VCaP (cell line): ENCODE measurements around the gene PALD1.

ENCODE experiments used
- H3K27ac ChIP-seq: fragments of 450-650 bp; 2 replicates; pipeline ENCODE4 v1.5.1; 2017
- TF ChIP-seq, protein P1 (sequence below): fragments of 450-650 bp; conservative IDR thresholded peaks from 2 replicates; pipeline ENCODE4 v1.5.1; 2017; ENCODE audit warnings: mild to moderate bottlenecking, moderate library complexity

PALD1 gene

DNA sequence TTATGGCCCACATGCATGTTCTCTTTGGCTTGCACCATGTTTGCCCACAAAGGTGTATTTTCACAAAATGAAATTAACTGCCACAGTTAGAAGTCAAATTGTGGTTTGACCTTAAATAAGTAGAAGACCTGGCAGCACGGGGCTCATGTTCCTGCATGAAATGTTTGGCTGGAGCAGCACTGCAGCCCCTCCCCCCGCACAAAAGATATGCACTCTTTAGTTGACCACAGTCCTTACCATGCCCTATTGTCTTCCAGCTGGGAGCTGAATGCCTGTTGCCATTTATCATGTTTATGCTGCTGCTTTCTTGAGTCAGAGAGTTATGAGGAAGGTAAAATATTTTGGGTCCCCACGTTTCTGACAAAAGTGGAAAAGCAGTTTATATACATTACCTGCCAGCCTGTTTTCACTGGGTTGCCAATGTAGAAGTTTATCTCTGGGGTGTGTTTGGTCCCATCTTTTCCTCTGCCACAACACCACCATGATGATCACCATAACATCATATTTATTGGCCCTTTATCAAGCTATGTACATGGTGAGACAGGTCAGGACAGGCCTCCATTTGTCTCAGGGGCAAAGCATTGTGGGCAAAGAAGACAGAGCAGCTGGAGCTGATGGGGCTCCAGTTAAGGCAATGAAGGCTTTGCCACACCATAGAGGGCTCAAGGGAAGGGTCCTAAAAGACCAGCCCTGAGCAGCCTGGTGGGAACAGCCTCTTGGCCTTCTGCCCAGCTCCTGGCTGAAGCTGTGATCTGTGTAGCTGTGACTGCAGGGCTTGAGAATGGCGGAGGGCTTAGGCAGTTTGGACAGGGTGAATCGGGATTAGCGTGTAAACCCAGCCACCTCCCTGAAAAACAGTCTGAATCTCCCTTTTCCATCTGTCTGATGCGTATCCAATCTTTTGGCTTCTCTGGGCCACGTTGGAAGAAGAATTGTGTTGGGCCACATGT, 118.6 kb downstream of the PALD1 start:
- no peak overlapping the region for H3K27ac ChIP-seq
- TF ChIP-seq, protein P1, sequence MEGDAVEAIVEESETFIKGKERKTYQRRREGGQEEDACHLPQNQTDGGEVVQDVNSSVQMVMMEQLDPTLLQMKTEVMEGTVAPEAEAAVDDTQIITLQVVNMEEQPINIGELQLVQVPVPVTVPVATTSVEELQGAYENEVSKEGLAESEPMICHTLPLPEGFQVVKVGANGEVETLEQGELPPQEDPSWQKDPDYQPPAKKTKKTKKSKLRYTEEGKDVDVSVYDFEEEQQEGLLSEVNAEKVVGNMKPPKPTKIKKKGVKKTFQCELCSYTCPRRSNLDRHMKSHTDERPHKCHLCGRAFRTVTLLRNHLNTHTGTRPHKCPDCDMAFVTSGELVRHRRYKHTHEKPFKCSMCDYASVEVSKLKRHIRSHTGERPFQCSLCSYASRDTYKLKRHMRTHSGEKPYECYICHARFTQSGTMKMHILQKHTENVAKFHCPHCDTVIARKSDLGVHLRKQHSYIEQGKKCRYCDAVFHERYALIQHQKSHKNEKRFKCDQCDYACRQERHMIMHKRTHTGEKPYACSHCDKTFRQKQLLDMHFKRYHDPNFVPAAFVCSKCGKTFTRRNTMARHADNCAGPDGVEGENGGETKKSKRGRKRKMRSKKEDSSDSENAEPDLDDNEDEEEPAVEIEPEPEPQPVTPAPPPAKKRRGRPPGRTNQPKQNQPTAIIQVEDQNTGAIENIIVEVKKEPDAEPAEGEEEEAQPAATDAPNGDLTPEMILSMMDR = no peak

DNA sequence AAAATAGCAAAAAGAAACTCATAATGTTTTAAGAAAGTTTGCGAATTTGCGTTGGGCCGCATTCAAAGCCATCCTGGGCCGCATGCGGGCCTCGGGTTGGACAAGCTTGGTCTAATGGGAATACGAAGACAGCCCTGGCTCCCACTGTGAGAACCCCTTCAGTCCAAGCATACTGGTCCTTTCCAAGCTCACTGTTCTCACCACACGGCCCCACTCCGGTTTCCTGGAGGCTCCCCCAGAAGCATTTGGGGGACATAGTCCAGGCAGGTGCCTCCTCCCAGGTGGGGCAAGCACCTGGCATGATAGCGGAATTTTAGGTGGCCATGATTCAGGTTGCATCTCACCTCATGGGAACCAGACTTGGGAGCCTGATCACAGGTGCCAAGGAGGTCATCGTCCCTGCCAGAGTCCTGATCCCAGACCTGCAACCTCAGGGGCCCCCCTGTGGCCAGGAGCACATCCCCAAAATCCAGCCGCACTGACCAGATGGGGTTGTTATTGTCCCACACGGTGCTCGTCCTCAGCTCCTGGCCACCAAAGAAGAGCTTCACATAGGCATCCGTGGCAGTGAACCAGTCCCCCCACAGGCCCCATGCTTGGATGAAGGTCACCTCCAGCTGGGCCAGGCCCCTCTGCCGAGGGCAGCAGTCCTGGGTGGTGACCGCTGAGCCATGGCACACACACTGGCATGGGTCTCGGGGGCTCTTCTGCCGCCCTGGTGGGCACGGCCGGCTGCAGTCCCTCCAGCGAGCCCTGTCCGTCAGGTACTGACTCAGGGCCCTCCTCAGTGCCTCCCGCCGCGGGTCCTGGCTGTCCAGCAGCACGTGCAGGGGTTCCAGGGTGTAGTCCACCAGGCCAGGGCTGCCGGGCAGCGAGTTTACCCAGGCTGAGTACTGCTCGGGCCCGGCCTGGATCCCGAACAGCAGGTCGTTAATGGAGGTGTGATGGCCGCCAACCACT, 119.6 kb downstream of the PALD1 start:
- H3K27ac ChIP-seq = no peak overlapping the region
- TF ChIP-seq, protein P1 = no peak

DNA sequence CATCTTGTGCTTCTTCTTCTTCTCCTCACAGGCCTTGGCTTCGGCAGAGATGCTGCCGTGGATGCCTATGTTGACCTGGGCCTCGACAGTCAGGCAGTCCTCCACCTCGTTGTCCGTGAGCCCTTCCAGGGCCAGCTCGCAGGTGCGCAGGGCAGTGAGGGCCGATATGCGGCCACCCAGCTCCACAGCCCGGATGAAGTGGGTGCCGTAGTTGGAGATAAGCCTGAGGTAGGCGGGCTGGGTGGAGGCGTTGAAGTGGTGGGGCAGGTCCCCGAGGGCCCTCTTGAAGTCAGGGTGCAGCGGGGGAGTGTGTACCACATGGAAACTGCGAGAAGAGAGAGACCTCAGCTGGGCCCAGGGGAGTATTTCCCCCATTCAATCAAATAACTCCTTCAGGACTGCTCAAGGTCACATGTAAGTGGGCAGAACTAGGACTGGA, 120.3 kb downstream of the PALD1 start:
- TF ChIP-seq, protein P1 = no peak
- H3K27ac ChIP-seq = no peak overlapping the region

DNA sequence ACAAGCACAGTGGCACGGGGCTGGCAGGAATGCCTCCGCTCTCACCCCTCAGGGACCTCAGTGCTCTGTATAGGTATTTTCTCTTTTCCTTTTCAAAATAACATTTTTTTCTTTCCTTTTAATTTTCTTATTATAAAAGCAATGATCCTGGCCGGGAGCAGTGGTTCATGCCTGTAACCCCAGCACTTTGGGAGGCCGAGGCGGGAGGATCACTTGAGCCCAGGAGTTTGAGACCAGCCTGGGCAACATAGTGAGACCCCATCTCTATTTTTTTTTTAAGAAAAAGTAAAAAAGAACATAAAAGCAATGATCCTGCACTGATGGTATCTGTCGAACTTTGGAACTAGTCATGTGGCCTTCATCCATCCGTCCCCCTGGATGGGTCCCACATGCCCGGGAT, 120.8 kb downstream of the PALD1 start:
- TF ChIP-seq, protein P1 = no peak
- H3K27ac ChIP-seq = no peak overlapping the region

DNA sequence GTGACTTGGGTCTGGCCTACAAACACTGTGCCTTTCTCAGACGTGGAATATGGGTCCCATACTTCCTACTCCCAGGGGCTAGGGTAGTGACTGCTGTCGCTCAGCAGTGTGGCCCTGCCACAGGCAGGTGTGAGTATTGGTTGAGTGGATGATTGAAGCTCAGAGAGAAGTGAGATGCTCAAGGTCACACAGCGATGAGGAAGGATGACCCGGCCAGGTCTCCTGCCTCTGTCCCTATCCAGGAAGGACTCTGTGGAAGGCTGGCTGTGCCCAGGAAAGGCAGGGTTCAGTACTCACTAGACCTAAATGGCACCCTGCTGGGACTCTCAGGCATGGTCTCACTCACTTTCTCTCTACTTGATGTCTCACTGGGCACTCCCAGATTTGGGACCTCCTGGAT, 121.2 kb downstream of the PALD1 start:
- no peak overlapping the region for H3K27ac ChIP-seq
- TF ChIP-seq, protein P1 = no peak

DNA sequence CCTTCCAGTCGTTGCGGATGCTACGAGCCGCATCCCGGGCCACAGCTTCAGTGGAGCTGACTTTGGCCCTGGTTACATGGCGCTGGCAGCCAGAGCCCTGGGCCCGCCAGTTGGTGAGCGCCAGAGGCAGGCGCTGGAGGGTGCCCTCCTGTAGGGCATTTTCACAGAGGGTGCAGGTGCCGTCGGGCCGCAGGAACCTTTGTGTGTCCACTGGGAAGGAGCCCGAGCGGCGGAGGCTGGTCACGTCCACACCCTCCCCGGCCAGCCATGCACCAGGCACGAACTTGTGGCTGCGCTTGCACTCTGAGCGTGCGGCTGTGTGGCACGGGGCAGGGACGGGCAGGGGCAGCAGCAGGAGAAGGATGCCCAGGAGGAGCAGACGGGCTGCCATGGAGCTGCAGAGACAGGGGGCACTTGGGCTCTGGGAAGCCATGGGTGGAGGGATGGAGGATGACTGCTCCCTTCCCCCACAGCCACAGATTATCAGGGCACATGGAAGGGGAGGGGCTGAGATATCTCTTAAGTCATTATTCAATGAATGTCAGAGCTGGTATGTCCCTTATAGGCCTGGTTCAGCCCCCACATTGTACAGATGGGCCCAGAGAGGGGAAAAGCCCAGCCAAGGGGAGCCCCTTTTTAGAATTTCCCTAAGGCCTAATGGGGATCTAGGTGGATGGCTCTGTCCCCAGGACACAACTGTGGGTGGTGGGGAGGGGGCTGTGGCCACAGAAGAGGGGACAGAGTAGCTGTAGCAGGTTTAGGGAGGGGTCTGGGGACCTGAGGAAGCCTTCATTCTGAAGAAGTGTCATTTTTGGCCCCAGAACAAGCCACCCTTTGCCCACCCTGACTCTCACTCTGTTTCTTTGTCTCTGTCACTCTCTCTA, 122.2 kb downstream of the PALD1 start:
- TF ChIP-seq, protein P1 = no peak
- no peak overlapping the region for H3K27ac ChIP-seq
